BE2C (cell line): ENCODE measurements around the gene OLA1.

Source experiments
- DNase-seq: peaks from one replicate; pipeline ENCODE4 v3.0.0-alpha.2; 2020
- H3K27me3 ChIP-seq: fragments of 250-450 bp; sonication (Bioruptor Pico); 2 replicates; pipeline ENCODE4 v1.5.1; 2020; ENCODE audit warnings: mild to moderate bottlenecking
- H3K36me3 ChIP-seq: fragments of 250-450 bp; sonication (Bioruptor Pico); 2 replicates; pipeline ENCODE4 v1.5.1; 2020; ENCODE audit warnings: mild to moderate bottlenecking
- H3K4me1 ChIP-seq: fragments of 250-450 bp; sonication (Bioruptor Pico); 2 replicates; pipeline ENCODE4 v1.5.1; 2020
- H3K4me3 ChIP-seq: 2 replicates; pipeline ENCODE4 v1.5.1; 2011; ENCODE audit warnings: low read depth, low read length
- H3K9me3 ChIP-seq: fragments of 250-450 bp; sonication (Bioruptor Pico); 2 replicates; pipeline ENCODE4 v1.5.1; 2020
- TF ChIP-seq, protein P1 (sequence below): IDR thresholded peaks from 2 replicates; pipeline ENCODE4 v1.5.1; 2012; ENCODE audit warnings: mild to moderate bottlenecking, low read depth, low read length

Gene OLA1

DNA sequence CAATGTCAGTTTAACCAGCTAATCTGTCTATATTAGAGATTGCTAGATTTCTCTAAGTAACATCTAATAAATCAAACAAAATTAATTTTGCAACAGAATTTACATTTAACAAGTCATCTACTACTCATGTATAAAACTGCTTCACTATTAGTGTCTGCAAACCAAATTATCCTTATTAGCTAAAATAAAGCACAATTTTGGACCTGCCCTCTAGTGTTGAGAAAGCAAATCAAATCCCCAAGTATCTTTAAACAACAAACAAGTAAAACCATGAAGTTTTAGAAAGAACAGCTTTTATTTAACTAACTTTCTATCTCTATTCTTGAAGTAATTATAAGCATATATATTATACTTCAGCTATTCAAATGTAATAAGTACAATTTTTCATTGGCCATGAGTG lies 170.1 kb downstream of the OLA1 start:
- Histone ChIP-seq H3K9me3 (no peaks in the 10 kb centered on the region), H3K27me3 (no peaks in the 10 kb centered on the region), H3K4me3 (no peak overlapping the region), H3K4me1 (no peaks in the 10 kb centered on the region), H3K36me3 (no peaks in the 10 kb centered on the region)
- TF ChIP-seq, protein P1, sequence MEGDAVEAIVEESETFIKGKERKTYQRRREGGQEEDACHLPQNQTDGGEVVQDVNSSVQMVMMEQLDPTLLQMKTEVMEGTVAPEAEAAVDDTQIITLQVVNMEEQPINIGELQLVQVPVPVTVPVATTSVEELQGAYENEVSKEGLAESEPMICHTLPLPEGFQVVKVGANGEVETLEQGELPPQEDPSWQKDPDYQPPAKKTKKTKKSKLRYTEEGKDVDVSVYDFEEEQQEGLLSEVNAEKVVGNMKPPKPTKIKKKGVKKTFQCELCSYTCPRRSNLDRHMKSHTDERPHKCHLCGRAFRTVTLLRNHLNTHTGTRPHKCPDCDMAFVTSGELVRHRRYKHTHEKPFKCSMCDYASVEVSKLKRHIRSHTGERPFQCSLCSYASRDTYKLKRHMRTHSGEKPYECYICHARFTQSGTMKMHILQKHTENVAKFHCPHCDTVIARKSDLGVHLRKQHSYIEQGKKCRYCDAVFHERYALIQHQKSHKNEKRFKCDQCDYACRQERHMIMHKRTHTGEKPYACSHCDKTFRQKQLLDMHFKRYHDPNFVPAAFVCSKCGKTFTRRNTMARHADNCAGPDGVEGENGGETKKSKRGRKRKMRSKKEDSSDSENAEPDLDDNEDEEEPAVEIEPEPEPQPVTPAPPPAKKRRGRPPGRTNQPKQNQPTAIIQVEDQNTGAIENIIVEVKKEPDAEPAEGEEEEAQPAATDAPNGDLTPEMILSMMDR = peak; percentile 22; the same call in 1 of the 2 replicates
- DNase-seq = no peak

DNA sequence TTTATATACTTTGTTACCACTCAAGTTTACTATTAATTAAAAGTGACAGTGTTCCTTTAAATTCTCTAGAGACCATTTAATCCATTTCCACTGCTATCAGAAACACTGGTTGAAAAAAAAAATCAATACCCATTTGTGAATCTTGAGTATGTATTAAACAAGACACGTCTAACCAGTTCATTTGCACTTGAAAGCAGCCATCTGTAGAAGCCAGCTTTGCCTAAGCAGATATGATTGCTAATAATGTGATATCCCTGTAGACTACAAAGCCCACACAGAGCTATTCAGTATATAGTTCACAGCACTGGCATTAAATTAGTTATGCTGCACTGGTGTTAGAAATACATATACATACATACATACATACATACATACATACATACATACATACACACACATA lies 171.4 kb downstream of the OLA1 start:
- no peaks in the 10 kb centered on the region for H3K4me1 ChIP-seq
- no peak for DNase-seq
- H3K27me3 ChIP-seq = no peaks in the 10 kb centered on the region
- TF ChIP-seq, protein P1 = no peak
- no peak overlapping the region for H3K4me3 ChIP-seq
- no peaks in the 10 kb centered on the region for H3K9me3 ChIP-seq
- H3K36me3 ChIP-seq = no peaks in the 10 kb centered on the region

DNA sequence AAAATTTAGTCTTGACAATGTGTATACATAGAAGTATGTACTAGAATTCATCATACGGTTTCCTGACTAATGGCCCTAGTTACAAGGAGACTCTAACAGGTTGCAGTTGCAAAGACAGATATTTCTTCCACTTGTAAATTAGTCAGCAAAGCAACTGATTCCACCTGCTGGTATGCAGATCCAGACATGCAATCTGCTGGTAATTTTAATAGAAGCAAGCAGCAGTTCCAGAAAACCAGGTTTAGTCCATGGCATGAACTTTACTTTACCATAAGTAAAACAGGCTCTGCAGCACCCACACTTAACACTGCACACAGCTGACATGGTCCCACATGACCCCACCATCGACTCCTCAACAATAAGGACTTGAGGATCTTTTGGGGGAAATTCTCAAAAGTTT lies 172.3 kb downstream of the OLA1 start:
- no peaks in the 10 kb centered on the region for H3K27me3 ChIP-seq
- H3K4me3 ChIP-seq = no peak overlapping the region
- H3K9me3 ChIP-seq = no peaks in the 10 kb centered on the region
- TF ChIP-seq, protein P1 = no peak
- no peak for DNase-seq
- H3K36me3 ChIP-seq = no peaks in the 10 kb centered on the region
- no peaks in the 10 kb centered on the region for H3K4me1 ChIP-seq

DNA sequence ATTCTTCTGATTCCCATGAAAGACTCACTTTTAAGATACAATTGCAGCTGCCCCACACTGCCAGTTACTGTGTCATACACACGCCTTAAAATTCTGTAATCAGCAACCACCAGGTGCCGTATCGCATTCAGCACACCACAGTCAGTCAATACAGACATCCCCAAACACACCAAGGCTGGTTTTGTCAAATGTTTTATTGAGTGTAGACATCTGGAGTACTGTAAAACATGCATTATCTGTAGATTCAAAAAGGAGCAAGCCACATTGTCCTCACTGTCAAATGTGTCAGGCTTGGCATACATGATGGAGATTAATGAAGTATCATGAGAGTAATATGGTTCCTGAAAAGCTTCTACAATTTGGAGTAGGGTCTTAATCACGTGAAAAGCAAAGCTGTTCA lies 173.5 kb downstream of the OLA1 start:
- Histone ChIP-seq H3K36me3 (no peaks in the 10 kb centered on the region), H3K27me3 (no peaks in the 10 kb centered on the region), H3K9me3 (no peaks in the 10 kb centered on the region), H3K4me1 (no peaks in the 10 kb centered on the region), H3K4me3 (no peak overlapping the region)
- TF ChIP-seq, protein P1 = no peak
- DNase-seq = no peak

DNA sequence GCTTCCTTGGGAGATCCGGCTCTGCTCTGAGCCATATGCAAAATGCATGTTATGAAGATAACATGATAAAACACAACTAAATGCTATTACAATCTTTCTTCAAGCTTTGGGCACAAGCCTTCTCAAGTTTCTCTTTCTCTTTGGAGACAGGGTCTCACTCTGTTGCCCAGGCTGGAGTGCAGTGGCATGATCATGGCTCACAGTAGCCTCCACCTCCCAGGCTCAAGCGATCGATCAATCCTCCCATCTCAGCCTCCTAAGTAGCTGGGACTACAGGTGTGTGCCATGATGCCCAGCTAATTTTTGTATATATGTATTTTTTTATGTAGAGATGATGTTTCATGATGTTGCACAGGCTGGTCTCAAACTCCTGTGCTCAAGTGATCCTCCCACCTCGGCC lies 175.5 kb downstream of the OLA1 start:
- TF ChIP-seq, protein P1 = no peak
- no peaks in the 10 kb centered on the region for H3K27me3 ChIP-seq
- H3K36me3 ChIP-seq = no peaks in the 10 kb centered on the region
- no peaks in the 10 kb centered on the region for H3K9me3 ChIP-seq
- H3K4me1 ChIP-seq = no peaks in the 10 kb centered on the region
- no peak overlapping the region for H3K4me3 ChIP-seq
- no peak for DNase-seq

DNA sequence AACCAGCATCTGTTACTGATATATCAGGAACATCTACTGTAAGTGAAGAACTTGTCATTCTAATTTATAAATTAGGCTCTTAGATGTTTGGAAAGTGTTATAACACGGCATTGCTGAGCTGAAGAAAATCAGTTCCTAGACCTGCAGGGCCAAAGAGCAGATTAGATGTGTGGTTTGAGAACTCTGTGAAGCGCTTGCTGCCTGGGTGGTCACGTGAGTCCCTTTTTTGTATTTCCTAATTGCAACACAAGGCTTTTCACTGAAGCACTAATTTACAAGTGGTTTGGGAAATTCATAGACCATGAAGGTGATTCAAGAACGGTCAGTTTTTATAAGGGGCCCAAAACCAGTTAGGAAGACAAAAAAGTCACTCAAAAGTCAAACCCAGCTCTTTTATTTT lies 176.3 kb downstream of the OLA1 start:
- no peak for DNase-seq
- H3K36me3 ChIP-seq = no peaks in the 10 kb centered on the region
- no peaks in the 10 kb centered on the region for H3K9me3 ChIP-seq
- no peaks in the 10 kb centered on the region for H3K27me3 ChIP-seq
- H3K4me1 ChIP-seq = no peaks in the 10 kb centered on the region
- TF ChIP-seq, protein P1 = no peak
- H3K4me3 ChIP-seq = no peak overlapping the region
